ENCODE measurements around the gene KCNT2.
"Not testable (repeated sequence)": the region's sequence is repeated elsewhere in the genome, so short reads cannot be mapped to it uniquely, and the experiment has no call there.

DNA sequence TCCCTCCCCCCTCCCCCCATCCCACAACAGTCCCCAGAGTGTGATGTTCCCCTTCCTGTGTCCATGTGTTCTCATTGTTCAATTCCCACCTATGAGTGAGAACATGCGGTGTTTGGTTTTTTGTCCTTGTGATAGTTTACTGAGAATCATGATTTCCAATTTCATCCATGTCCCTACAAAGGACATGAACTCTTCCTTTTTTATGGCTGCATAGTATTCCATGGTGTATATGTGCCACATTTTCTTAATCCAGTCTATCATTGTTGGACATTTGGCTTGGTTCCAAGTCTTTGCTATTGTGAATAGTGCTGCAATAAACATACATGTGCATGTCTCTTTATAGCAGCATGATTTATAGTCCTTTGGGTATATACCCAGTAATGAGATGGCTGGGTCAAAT, 104.0 kb downstream of the KCNT2 start:
- not testable (repeated sequence) for TF ChIP-seq POLR2AphosphoS5, POLR2A (IDR thresholded peaks at IDR 0.05; ENCODE audit: low read depth, low read length)
